ENCODE measurements around the gene CHD2. TPM values are rescaled to one million over a fixed set of nuclear protein-coding genes. Genes with fewer than 3 reads are reported as not detected.

CHD2 gene
- total RNA-seq (2014; rRNA removed; shearing (Covaris generic)) (39.0 and 54.4 TPM in 2 replicates), polyA plus RNA-seq (2016; fragmentation: Nextera tagmentation; extraction: Ambion mirVana) (36.5 and 37.0 TPM in 2 replicates)

DNA sequence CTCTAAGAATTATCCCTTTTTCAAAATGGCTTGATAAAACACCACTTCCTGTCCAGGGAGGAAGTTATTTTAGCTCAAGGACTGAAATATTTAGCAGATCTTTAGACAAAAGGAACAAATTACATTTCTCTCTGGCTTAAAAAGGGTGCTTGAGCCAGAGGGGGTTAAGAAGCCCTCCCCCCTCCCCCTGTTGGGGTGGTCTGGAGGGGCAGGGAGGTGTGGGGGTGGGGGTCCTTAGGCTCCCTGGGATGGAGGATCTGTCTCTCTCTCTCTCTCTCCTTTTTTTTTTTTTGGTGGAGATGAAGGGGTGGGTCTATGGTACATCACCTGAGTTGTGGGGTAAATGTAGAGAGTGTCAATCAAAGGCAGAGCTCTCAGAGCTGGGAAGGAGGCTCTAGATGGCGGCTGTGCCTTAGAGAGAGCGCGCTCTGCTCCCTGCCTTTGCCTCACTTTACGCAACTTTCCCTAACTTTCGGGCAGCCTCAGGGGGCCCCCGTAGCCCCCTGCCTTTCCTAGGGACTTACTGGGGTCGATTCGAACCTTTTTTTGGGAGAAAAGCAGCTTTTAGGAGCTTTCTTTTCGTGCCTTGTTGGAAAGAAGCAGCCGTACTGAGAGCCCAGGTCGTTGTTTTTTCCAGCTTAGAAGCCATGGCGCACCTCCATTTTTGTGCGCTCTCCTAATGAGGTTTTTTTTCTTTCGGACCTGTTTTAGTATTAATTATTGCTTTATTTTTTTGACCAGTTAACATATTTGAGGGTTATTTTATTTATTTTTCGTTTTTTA, at the start of gene CHD2:
CHD2 (plus strand) TSS at position 377 of the 783 bp plus-strand sequence. CDS start 914 bp downstream, outside the sequence.
- in situ Hi-C loops (cut with MboI) = loop anchor here (10.0 kb wide), 1 partner anchor 95 kb away; no protein-coding TSS in a partner anchor
- H3K9me2 ChIP-seq (ENCODE audit: insufficient read depth) = no peaks in the 10 kb centered on the region
- peaks cover 96% of the 10 kb centered on the region for H3F3A ChIP-seq (ENCODE audit: insufficient read depth)
- no peaks in the 10 kb centered on the region for H3K9me3 ChIP-seq (ENCODE audit: low read depth)
- H2AFZ ChIP-seq = 0 out of 2 replicates have a peak within 1 kb of the TSS, but pooled peaks have one; percentile 23
- peak; percentile 89 for DNase-seq
- peak within 1 kb of the TSS; percentile 99 for H3K4me2 ChIP-seq (ENCODE audit: unreplicated experiment)
- no peaks in the 10 kb centered on the region for H3K27me3 ChIP-seq (replicated peaks; ENCODE audit: insufficient read depth)
- peaks cover 97% of the 10 kb centered on the region for H3K79me2 ChIP-seq (ENCODE audit: insufficient read depth)
- no peak for TF ChIP-seq EZH2phosphoT487 (IDR thresholded peaks at IDR 0.05; ENCODE audit: insufficient read depth, low read depth)
- TF ChIP-seq EZH2 (IDR thresholded peaks at IDR 0.05; ENCODE audit: insufficient read depth, poor library complexity, severe bottlenecking) = no peak
- peak within 1 kb of the TSS; percentile 97 for H3K4me3 ChIP-seq
- peaks cover 69% of the 10 kb centered on the region for H3K36me3 ChIP-seq (ENCODE audit: low read depth)
- H3K4me1 ChIP-seq (ENCODE audit: insufficient read depth) = peaks cover 45% of the 10 kb centered on the region
- H3K27ac ChIP-seq = peak within 1 kb of the TSS; percentile 98
- 1 to 2% methylated on average over 15 of the region's 15 CpGs for WGBS, 2 experiments (ENCODE audit: low coverage in 1 of 2, low lambda C conversion rate in 2 of 2, missing lambda C conversion rate in 2 of 2)
- peak within 1 kb of the TSS; percentile 99 for H3K9ac ChIP-seq
- H4K20me1 ChIP-seq (ENCODE audit: insufficient read depth) = no peaks in the 10 kb centered on the region

DNA sequence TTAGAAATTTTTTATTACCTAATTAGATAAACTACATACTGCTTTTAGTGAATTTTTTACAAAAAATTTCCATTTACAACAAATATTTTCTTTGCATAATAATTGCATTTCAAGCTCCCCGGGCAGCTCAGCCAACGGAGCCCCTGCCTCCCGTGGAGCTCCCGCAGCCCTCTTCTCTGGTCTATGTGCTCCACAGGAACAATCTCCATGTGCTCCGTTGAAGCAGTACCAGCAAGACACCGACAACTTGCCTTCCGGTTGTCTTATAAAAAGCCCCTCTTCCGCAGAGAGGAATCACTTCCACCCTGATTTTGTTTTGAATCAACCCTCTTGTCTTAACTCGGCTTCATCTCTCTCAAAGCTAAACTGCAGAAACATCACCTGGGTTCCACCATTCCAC, 46.9 kb upstream of the CHD2 start:
- H3K79me2 ChIP-seq (ENCODE audit: insufficient read depth) = no peaks in the 10 kb centered on the region
- no peak overlapping the region for H3K27ac ChIP-seq
- H3F3A ChIP-seq (ENCODE audit: insufficient read depth) = no peaks in the 10 kb centered on the region
- no peak for DNase-seq
- H2AFZ ChIP-seq = no peak overlapping the region
- H3K4me1 ChIP-seq (ENCODE audit: insufficient read depth) = no peaks in the 10 kb centered on the region; the same call in 1 of the 2 replicates
- H3K4me2 ChIP-seq (ENCODE audit: unreplicated experiment) = no peak overlapping the region
- WGBS, 2 experiments (ENCODE audit: low coverage in 1 of 2, low lambda C conversion rate in 2 of 2, missing lambda C conversion rate in 2 of 2) = 79 to 83% methylated on average over 9 of the region's 9 CpGs
- H3K27me3 ChIP-seq (replicated peaks; ENCODE audit: insufficient read depth) = no peaks in the 10 kb centered on the region
- H3K9ac ChIP-seq = no peak overlapping the region
- TF ChIP-seq EZH2 (IDR thresholded peaks at IDR 0.05; ENCODE audit: insufficient read depth, poor library complexity, severe bottlenecking) = no peak
- no peak for TF ChIP-seq EZH2phosphoT487 (IDR thresholded peaks at IDR 0.05; ENCODE audit: insufficient read depth, low read depth)
- H4K20me1 ChIP-seq (ENCODE audit: insufficient read depth) = no peaks in the 10 kb centered on the region
- in situ Hi-C loops (cut with MboI) = no loop called here
- H3K9me2 ChIP-seq (ENCODE audit: insufficient read depth) = no peaks in the 10 kb centered on the region
- H3K4me3 ChIP-seq = no peak overlapping the region
- H3K36me3 ChIP-seq (ENCODE audit: low read depth) = no peaks in the 10 kb centered on the region
- H3K9me3 ChIP-seq (ENCODE audit: low read depth) = no peaks in the 10 kb centered on the region

DNA sequence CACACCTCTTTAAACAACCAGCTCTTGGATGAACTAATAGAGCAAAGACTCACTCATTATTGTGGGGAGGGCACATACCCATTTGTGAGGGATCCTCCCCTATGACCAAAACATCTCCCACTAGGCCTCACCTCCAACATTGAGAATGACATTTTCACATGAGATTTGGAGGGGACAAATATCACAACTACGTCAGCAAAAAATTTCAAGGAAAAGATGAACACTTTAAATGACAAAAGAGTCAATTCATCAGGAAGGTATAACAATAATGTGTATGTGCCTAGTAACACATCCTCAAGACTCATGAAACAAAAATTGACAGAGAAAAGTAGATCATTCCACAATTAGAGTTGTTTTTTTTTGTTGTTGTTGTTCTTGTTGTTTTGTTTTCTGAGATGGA, 38.4 kb upstream of the CHD2 start:
- no peaks in the 10 kb centered on the region for H3K79me2 ChIP-seq (ENCODE audit: insufficient read depth)
- H3K4me1 ChIP-seq (ENCODE audit: insufficient read depth) = no peaks in the 10 kb centered on the region
- H3K9me3 ChIP-seq (ENCODE audit: low read depth) = no peaks in the 10 kb centered on the region
- H3K9me2 ChIP-seq (ENCODE audit: insufficient read depth) = no peaks in the 10 kb centered on the region
- no peak overlapping the region for H2AFZ ChIP-seq
- no peaks in the 10 kb centered on the region for H4K20me1 ChIP-seq (ENCODE audit: insufficient read depth)
- no peak for DNase-seq
- 67 to 76% methylated on average over 1 of the region's 1 CpG for WGBS, 2 experiments (ENCODE audit: low coverage in 1 of 2, low lambda C conversion rate in 2 of 2, missing lambda C conversion rate in 2 of 2)
- H3K4me2 ChIP-seq (ENCODE audit: unreplicated experiment) = no peak overlapping the region
- H3K36me3 ChIP-seq (ENCODE audit: low read depth) = no peaks in the 10 kb centered on the region
- H3K27me3 ChIP-seq (replicated peaks; ENCODE audit: insufficient read depth) = no peaks in the 10 kb centered on the region
- H3K4me3 ChIP-seq = no peak overlapping the region
- no peak for TF ChIP-seq EZH2 (IDR thresholded peaks at IDR 0.05; ENCODE audit: insufficient read depth, poor library complexity, severe bottlenecking)
- no peak for TF ChIP-seq EZH2phosphoT487 (IDR thresholded peaks at IDR 0.05; ENCODE audit: insufficient read depth, low read depth)
- no peaks in the 10 kb centered on the region for H3F3A ChIP-seq (ENCODE audit: insufficient read depth)
- in situ Hi-C loops (cut with MboI) = no loop called here
- H3K27ac ChIP-seq = no peak overlapping the region
- no peak overlapping the region for H3K9ac ChIP-seq

DNA sequence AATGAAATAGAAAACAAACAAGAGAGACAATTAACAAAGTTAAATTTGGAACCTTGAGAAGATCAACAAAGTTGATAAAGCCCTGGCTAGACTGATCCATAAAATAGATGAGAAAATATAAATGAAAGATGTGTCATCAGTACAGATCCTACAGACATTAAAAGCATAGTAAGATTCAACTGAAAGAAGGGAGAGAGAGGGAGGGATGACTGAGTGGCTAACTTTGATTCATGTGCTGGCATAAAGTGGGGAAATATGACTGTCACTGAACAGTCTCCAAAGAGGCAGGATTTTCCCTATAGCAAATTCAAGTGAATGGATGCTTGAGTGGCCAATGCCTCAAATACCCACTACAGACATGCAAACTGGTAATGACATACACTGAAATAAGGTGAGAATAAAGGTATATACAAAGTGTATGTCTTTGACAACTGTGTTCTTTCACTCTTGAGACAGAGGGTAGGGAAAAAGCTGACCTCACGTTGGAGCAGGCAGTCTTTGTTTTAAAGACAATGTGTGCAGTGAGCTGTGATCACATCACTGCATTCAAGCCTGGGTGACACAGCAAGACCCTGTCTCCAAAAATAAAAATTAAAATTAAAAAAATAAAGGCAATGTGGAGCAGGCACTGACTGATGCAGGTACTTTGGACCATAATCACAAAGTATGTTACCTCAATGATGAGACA, 35.9 kb upstream of the CHD2 start:
- Histone ChIP-seq H3K9me3 (ENCODE audit: low read depth) (no peaks in the 10 kb centered on the region), H3K9ac (no peak overlapping the region), H3K4me3 (no peak overlapping the region), H3F3A (ENCODE audit: insufficient read depth) (no peaks in the 10 kb centered on the region), H3K27ac (no peak overlapping the region), H3K27me3 (replicated peaks; ENCODE audit: insufficient read depth) (no peaks in the 10 kb centered on the region), H4K20me1 (ENCODE audit: insufficient read depth) (no peaks in the 10 kb centered on the region), H3K9me2 (ENCODE audit: insufficient read depth) (no peaks in the 10 kb centered on the region), H3K4me1 (ENCODE audit: insufficient read depth) (peaks cover 5% of the 10 kb centered on the region; the same call in 1 of the 2 replicates), H3K4me2 (ENCODE audit: unreplicated experiment) (no peak overlapping the region), H3K36me3 (ENCODE audit: low read depth) (no peaks in the 10 kb centered on the region), H2AFZ (no peak overlapping the region), H3K79me2 (ENCODE audit: insufficient read depth) (no peaks in the 10 kb centered on the region)
- 95 to 96% methylated on average over 1 of the region's 1 CpG for WGBS, 2 experiments (ENCODE audit: low coverage in 1 of 2, low lambda C conversion rate in 2 of 2, missing lambda C conversion rate in 2 of 2)
- TF ChIP-seq EZH2 (IDR thresholded peaks at IDR 0.05; ENCODE audit: insufficient read depth, poor library complexity, severe bottlenecking) = no peak
- no peak for TF ChIP-seq EZH2phosphoT487 (IDR thresholded peaks at IDR 0.05; ENCODE audit: insufficient read depth, low read depth)
- in situ Hi-C loops (cut with MboI) = no loop called here
- DNase-seq = no peak

All from GM23248 (cell line).